Loucy (cell line): ENCODE data around the gene CFAP45.

Experiments
- H2AFZ ChIP-seq: fragments of 200-600 bp; sonication (generic); 2 replicates; pipeline ENCODE4 v1.6.0; 2016; ENCODE audit warnings: antibody characterized with exemption, mild to moderate bottlenecking, low read length, moderate library complexity
- H3F3A ChIP-seq: fragments of 200-600 bp; 2 replicates; pipeline ENCODE4 v1.6.0; 2016; ENCODE audit warnings: antibody characterized with exemption, low read depth, mild to moderate bottlenecking
- H3K27me3 ChIP-seq: fragments of 200-600 bp; sonication (generic); 2 replicates; pipeline ENCODE4 v1.6.1; 2014; ENCODE audit warnings: low read length, mild to moderate bottlenecking; ENCODE audit not compliant: insufficient read depth, poor library complexity, severe bottlenecking
- H3K36me3 ChIP-seq: fragments of 200-600 bp; sonication (generic); 2 replicates; pipeline ENCODE4 v1.6.1; 2016; ENCODE audit warnings: low read length; ENCODE audit not compliant: insufficient read depth
- H3K4me1 ChIP-seq: fragments of 200-600 bp; sonication (generic); 2 replicates; pipeline ENCODE4 v1.5.1; 2014; ENCODE audit warnings: low read length, mild to moderate bottlenecking; ENCODE audit not compliant: insufficient read depth, poor library complexity, severe bottlenecking
- H3K4me2 ChIP-seq: fragments of 200-600 bp; sonication (generic); 2 replicates; pipeline ENCODE4 v1.6.0; 2014; ENCODE audit warnings: antibody characterized with exemption, low read length, low read depth, mild to moderate bottlenecking; ENCODE audit not compliant: poor library complexity, severe bottlenecking
- H3K4me3 ChIP-seq: fragments of 200-600 bp; sonication (generic); 2 replicates; pipeline ENCODE4 v1.5.1; 2014; ENCODE audit warnings: low read length, mild to moderate bottlenecking, mixed read lengths; ENCODE audit not compliant: poor library complexity, severe bottlenecking
- H3K79me2 ChIP-seq: fragments of 200-600 bp; sonication (generic); 2 replicates; pipeline ENCODE4 v1.6.1; 2014; ENCODE audit warnings: low read length; ENCODE audit not compliant: insufficient read depth
- H3K9ac ChIP-seq: fragments of 200-600 bp; sonication (generic); 2 replicates; pipeline ENCODE4 v1.6.0; 2014; ENCODE audit warnings: mild to moderate bottlenecking, low read depth, low read length, moderate library complexity; ENCODE audit not compliant: poor library complexity, severe bottlenecking
- H3K9me2 ChIP-seq: fragments of 200-600 bp; sonication (generic); replicated peaks from 2 replicates; pipeline ENCODE4 v1.6.1; 2016; ENCODE audit warnings: low read depth, low read length, mixed read lengths
- H3K9me3 ChIP-seq: fragments of 200-600 bp; sonication (generic); 2 replicates; pipeline ENCODE4 v1.6.1; 2014; ENCODE audit warnings: mild to moderate bottlenecking, antibody characterized with exemption, low read length, low read depth; ENCODE audit not compliant: insufficient read depth
- H4K20me1 ChIP-seq: fragments of 200-600 bp; sonication (generic); 2 replicates; pipeline ENCODE4 v1.6.0; 2014; ENCODE audit warnings: antibody characterized with exemption, low read length, mild to moderate bottlenecking; ENCODE audit not compliant: insufficient read depth, poor library complexity, severe bottlenecking
- CTCF ChIP-seq: fragments of 200-600 bp; sonication (generic); conservative IDR thresholded peaks from 2 replicates; pipeline ENCODE4 v1.5.1; 2014; ENCODE audit warnings: mild to moderate bottlenecking, antibody characterized with exemption, low read length
- EZH2phosphoT487 ChIP-seq: fragments of 200-600 bp; IDR thresholded peaks from 2 replicates; pipeline ENCODE4 v1.6.1; 2018; ENCODE audit warnings: antibody characterized with exemption, mild to moderate bottlenecking, moderate library complexity, borderline replicate concordance

Gene CFAP45

GRCh38 chr1:159882527-159882862 is 17.5 kb downstream of the CFAP45 start:
- H3F3A ChIP-seq: no peaks in the 10 kb centered on the region; the same call in 1 of the 2 replicates
- no peaks in the 10 kb centered on the region for H3K9me2 ChIP-seq
- no peaks in the 10 kb centered on the region for H3K27me3 ChIP-seq
- H2AFZ ChIP-seq: no peak overlapping the region
- no peaks in the 10 kb centered on the region for H3K9me3 ChIP-seq
- H3K36me3 ChIP-seq: no peaks in the 10 kb centered on the region
- H3K4me3 ChIP-seq: no peak overlapping the region
- H3K9ac ChIP-seq: no peak overlapping the region
- peaks cover 19% of the 10 kb centered on the region for H3K4me1 ChIP-seq
- H3K79me2 ChIP-seq: no peaks in the 10 kb centered on the region
- H3K4me2 ChIP-seq: no peak overlapping the region
- TF ChIP-seq EZH2phosphoT487 (no peak), CTCF (no peak)
- no peaks in the 10 kb centered on the region for H4K20me1 ChIP-seq

- H3K9me2 ChIP-seq: no peaks in the 10 kb centered on the region
- H3K9me3 ChIP-seq: no peaks in the 10 kb centered on the region
- no peaks in the 10 kb centered on the region for H3K27me3 ChIP-seq
- TF ChIP-seq EZH2phosphoT487 (no peak), CTCF (no peak)
- H2AFZ ChIP-seq: no peak overlapping the region
- H3K4me2 ChIP-seq: no peak overlapping the region
- H3K79me2 ChIP-seq: no peaks in the 10 kb centered on the region
- H3K9ac ChIP-seq: no peak overlapping the region
- no peaks in the 10 kb centered on the region for H3K36me3 ChIP-seq
- peaks cover 19% of the 10 kb centered on the region for H3K4me1 ChIP-seq
- H3K4me3 ChIP-seq: no peak overlapping the region
- H3F3A ChIP-seq: no peaks in the 10 kb centered on the region; the same call in 1 of the 2 replicates
- no peaks in the 10 kb centered on the region for H4K20me1 ChIP-seq
These were observed 18.1 kb downstream of the CFAP45 start for GRCh38 chr1:159881622-159882526.

GRCh38 chr1:159880430-159880829 is 19.5 kb downstream of the CFAP45 start:
- Histone ChIP-seq H3K27me3 (no peaks in the 10 kb centered on the region), H3K79me2 (no peaks in the 10 kb centered on the region), H3K4me2 (no peak overlapping the region), H3F3A (no peaks in the 10 kb centered on the region; the same call in 1 of the 2 replicates), H3K9me3 (no peaks in the 10 kb centered on the region), H2AFZ (no peak overlapping the region), H4K20me1 (no peaks in the 10 kb centered on the region), H3K4me1 (peaks cover 19% of the 10 kb centered on the region), H3K36me3 (no peaks in the 10 kb centered on the region), H3K9ac (no peak overlapping the region), H3K4me3 (no peak overlapping the region), H3K9me2 (no peaks in the 10 kb centered on the region)
- TF ChIP-seq CTCF (no peak), EZH2phosphoT487 (no peak)
